Stimulated activated CD4-positive, alpha-beta T cell treated with anti-CD3 and anti-CD28 coated beads, Interleukin-1b, Interleukin-23, amount 100 ng/mL, for 24 hours (primary cell): ENCODE results near the gene TMEM125.

Source experiments
- DNase-seq, 4 experiments: peaks; one replicate each; pipeline ENCODE4 v3.0.0-alpha.2; 2020; ENCODE audit warnings: low read depth in 4 of 4, low spot score in 1 of 4

TMEM125 gene

GRCh38 chr1:43292679-43293078 is 22.9 kb downstream of the TMEM125 start:
- DNase-seq = no peak

DNA sequence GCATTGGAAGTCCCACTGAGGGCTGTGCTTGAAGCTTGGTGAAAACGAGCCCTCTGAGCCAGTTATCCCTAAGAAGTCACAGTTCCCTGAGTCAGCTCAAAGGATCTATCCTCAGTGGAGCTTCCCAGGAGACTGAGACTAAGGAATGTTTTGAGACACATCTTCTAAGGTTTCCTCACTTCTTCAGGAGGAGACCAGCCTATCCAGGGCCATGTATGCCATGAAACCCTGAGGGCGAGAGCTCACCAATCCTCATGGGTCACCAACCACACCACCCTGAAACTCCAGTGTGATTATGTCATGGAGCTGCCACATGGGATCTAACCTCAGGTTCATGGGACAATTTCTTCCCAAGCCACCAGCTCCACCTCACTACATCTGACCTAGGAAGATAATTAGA is 23.4 kb downstream of the TMEM125 start:
- no peak for DNase-seq

DNA sequence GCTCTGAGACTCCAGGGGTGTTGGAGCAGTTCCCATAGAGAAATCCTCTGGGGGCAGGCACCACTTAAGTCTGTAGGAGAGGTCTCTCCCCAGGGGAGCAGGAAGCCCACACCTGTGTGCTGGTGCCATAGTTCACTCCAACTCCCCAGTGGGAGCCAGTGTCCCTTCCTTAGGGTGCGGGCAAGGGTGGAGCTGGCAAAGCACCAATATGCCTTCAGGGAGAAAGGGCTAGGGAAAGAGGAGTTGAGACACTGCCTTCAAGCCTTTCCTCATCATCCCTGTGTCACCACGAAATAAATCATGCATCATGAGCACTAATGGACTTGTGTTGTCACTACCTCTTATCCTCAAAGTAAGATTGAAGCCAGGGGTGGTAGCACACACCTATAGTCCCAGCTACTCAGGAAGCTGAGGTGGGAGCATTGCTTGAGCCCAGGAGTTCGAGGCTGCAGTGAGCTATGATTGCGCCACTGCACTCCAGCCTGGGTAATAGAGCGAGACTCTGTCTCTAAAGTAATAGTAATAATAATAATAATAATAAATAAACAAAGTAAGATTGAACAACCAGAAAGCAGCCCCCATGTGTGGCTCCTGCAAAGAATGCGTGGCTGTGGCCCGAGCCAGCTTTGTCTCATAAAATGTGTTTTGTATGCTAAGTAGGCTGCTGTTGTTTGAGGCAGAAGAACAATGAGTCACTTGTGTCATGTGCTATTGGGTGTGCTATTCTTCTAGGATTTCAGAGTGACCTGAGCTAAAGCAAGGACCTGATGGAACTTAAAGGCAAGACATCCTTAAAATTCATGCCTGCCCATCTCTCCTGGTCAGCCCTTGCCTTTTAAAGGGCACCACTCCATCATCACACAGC is 24.3 kb downstream of the TMEM125 start:
- DNase-seq = no peak

DNA sequence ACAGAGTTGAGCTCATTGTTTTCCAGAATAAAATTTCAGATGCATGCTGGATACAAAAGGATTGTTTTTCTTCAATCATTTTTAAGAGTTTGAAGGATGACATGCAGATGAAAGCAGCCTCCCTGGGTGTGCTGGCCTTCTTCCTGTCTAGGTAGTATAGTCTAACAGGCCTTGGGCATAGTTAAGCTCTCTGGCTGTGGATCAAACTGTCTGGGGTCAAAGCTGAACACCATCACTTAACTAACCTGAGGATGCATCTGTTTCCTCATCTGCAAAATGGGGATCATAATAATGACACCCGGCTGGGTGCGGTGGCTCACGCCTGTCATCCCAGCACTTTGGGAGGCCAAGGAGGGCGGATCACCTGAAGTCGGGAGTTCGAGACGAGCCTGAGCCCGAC is 25.0 kb downstream of the TMEM125 start:
- DNase-seq = no peak

- DNase-seq = no peak
Observed at GRCh38 chr1:43296207-43296606, 26.4 kb downstream of the TMEM125 start.

- no peak for DNase-seq
Observed at GRCh38 chr1:43298055-43298454, 28.3 kb downstream of the TMEM125 start.

GRCh38 chr1:43299101-43299500 is 29.3 kb downstream of the TMEM125 start:
- no peak for DNase-seq

DNA sequence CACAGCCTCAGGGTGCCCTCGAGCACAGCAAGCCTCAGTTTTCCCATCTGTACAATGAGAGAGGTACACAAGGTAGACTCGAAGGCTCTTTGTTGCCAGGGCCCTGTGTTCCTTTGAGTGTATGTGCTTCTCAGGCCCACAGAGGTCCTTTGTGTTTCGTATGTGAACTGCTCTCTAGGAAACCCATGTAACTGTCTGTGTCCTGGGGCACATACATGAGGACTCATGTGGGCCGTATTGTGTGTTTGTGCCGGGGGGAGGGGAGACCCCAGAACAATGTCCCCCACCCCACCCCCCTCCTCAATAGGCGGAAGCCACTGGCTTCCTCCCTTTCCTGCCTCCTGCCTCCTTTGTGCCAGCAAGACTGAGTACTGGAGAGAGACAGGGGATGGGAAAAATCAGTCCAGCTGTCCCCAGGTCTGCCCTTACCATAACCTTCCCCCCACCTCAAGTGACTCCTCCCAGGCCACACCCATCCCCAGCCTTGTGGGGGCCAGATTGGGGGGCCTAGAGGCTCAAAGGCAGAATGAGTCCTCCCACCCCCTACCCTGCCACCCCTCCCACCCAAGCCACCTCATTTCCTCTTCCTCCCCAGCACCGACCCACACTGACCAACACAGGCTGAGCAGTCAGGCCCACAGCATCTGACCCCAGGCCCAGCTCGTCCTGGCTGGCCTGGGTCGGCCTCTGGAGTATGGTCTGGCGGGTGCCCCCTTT is 30.8 kb downstream of the TMEM125 start, which contains the start of gene TIE1:
TIE1 (plus strand) TSS at position 605 of the 717 bp plus-strand sequence; CDS start at position 695, 90 bp downstream.
- no peak for DNase-seq

GRCh38 chr1:43302201-43302600 is 32.4 kb downstream of the TMEM125 start:
- no peak for DNase-seq

DNA sequence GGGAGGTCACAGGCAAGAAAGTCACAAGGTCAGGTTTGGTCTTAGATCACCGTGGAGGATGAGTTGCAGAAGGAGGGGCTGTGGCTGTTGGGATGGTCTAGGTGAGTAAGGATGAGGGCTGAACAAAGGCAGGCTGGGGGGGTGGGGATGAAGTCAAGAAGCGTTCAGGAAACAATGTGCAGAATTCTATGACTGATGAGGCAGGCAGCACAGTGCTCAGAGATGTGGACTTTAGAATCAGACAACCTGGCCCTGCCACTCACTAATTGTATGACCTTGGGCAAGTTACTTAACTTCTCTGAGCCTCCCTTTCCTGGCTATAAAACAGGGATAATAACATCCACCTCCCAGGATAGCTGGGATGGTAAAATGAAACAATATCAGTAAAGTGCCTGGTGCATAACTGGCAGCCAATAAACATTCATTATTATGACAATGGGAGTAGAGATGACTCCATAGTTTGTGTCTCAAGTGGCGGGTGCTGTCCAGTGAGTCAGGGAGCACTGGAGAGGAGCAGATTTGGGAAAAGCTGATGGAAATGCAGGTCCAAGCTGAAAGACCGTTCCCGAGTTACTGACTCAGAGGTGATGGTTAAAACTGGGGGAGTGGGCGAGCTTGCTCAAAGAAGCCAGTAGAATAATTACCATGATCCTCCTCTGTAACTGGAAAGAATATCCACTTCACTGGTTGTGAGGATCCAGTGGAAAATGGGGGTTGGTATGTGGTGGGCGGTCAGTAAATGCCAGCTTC is 33.1 kb downstream of the TMEM125 start:
- no peak for DNase-seq

GRCh38 chr1:43303471-43304313 is 33.9 kb downstream of the TMEM125 start:
- no peak for DNase-seq

DNA sequence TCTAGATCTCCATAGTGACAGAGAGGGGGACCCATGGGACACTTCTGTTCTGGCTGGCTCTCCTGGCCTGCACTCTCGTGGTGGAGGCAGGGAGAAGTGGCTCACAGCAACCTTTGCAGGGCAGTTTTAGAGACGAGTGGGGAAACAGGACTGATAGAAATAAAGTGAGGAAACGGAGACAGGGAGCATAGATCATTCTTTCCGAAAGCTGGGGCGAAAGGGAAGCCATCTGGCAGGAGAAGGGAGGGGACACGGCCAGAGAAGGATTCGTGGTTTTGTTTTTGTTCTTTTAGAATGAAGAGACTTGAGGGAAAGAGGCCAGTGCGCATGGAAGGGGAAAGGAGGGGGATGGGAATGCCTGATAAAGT is 34.5 kb downstream of the TMEM125 start:
- DNase-seq = no peak

DNA sequence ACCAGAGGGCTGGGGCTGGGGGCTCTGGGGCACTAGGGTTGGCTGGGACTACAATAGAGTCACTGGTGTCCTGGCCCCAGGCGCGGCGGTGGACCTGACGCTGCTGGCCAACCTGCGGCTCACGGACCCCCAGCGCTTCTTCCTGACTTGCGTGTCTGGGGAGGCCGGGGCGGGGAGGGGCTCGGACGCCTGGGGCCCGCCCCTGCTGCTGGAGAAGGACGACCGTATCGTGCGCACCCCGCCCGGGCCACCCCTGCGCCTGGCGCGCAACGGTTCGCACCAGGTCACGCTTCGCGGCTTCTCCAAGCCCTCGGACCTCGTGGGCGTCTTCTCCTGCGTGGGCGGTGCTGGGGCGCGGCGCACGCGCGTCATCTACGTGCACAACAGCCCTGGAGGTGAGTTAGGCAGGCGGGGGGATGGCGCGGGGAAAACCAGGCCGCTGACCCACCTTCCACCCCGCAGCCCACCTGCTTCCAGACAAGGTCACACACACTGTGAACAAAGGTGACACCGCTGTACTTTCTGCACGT is 35.1 kb downstream of the TMEM125 start:
- no peak for DNase-seq

- DNase-seq = no peak
Observed at GRCh38 chr1:43305461-43305860, 35.7 kb downstream of the TMEM125 start.

DNA sequence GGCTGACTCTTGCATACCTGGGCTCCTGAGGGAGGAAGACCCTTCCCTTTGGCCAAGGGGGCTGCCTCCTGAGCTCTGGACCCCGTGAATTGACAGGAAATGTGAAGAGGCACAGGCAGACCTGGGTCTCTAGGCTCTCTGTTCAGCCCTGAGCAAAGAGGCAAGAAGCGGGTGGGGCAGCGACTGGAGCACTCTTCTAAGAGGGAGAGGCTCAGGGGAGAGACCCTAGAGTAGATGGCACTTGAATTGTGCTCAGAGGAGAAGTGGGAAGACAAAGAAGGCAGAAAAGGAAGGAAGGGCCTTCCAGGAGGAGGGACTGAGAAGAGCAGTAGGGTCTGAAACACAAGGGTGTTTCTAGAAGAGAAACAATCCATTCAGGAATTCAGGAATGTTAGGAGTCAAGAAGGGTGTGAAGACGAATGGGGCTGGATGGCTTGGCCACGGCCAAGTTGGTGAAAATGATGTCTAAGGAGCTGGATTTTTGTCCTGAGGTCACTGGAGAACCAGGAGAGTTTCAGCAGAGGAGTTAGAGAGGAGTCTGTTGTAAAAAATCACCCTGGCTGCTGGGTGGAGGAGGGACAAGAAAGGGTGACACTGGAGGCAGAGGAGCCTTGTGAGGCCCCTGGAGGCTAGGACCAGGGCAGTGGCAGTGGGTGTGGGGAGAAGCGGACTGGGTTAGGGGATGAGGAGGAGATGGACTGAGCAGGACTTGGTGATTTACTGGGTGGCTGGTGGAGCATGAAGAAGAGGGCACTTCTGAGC is 36.3 kb downstream of the TMEM125 start:
- no peak for DNase-seq

DNA sequence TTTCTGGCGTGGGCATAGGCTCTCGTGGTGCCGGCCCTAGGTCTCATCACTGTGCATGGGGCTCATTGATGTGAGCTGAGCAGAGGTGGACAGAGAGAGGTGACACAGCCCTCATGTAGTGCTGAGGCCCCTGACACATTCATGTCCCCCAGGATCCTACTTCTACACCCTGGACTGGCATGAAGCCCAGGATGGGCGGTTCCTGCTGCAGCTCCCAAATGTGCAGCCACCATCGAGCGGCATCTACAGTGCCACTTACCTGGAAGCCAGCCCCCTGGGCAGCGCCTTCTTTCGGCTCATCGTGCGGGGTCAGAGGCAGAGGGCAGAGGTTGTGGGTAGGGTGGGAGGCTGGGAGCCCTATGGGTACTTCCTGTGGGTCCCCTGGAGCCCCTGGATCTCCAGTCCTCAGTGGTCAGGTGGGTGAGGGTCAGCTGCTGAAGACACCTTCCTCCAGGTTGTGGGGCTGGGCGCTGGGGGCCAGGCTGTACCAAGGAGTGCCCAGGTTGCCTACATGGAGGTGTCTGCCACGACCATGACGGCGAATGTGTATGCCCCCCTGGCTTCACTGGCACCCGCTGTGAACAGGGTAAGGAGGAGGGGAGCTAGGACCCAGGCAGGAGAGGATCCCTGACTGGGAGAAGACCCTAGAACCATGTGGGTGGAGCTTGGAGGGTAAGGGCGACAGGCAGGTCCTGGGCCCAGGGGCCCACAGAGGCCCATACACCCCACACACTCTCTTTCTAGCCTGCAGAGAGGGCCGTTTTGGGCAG is 37.1 kb downstream of the TMEM125 start:
- DNase-seq = no peak

- no peak for DNase-seq
Observed at GRCh38 chr1:43307458-43308158, 37.8 kb downstream of the TMEM125 start.

- no peak for DNase-seq
Observed at GRCh38 chr1:43308635-43309404, 39.0 kb downstream of the TMEM125 start.
